HL-60 (cell line): Measurements from ENCODE around the gene RBMX2.

Experiments
- CTCF ChIP-seq: IDR thresholded peaks from one replicate; pipeline ENCODE4 v1.5.1; 2011; ENCODE audit warnings: low read length, control low read depth, inconsistent platforms; ENCODE audit not compliant: insufficient read depth
- GABPA ChIP-seq: IDR thresholded peaks from 2 replicates; pipeline ENCODE4 v1.6.1; 2012; ENCODE audit warnings: low read depth
- TF ChIP-seq, protein P1 (sequence below): IDR thresholded peaks from 2 replicates; pipeline ENCODE4 v1.6.1; 2012; ENCODE audit warnings: low read depth; ENCODE audit not compliant: insufficient replicate concordance

GRCh38 chrX:130393451-130394074, 8.2 kb upstream of the RBMX2 start:
- peak; percentile 36 for TF ChIP-seq CTCF
- TF ChIP-seq, protein P1, sequence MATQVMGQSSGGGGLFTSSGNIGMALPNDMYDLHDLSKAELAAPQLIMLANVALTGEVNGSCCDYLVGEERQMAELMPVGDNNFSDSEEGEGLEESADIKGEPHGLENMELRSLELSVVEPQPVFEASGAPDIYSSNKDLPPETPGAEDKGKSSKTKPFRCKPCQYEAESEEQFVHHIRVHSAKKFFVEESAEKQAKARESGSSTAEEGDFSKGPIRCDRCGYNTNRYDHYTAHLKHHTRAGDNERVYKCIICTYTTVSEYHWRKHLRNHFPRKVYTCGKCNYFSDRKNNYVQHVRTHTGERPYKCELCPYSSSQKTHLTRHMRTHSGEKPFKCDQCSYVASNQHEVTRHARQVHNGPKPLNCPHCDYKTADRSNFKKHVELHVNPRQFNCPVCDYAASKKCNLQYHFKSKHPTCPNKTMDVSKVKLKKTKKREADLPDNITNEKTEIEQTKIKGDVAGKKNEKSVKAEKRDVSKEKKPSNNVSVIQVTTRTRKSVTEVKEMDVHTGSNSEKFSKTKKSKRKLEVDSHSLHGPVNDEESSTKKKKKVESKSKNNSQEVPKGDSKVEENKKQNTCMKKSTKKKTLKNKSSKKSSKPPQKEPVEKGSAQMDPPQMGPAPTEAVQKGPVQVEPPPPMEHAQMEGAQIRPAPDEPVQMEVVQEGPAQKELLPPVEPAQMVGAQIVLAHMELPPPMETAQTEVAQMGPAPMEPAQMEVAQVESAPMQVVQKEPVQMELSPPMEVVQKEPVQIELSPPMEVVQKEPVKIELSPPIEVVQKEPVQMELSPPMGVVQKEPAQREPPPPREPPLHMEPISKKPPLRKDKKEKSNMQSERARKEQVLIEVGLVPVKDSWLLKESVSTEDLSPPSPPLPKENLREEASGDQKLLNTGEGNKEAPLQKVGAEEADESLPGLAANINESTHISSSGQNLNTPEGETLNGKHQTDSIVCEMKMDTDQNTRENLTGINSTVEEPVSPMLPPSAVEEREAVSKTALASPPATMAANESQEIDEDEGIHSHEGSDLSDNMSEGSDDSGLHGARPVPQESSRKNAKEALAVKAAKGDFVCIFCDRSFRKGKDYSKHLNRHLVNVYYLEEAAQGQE: no peak
- TF ChIP-seq GABPA: no peak
